ENCODE measurements around the gene CRX.

GRCh38 chr19:47820410-47820809 lies 1.3 kb upstream of the CRX start:
- TF ChIP-seq CTCF (IDR thresholded peaks at IDR 0.05; ENCODE audit: low read length) (no peak), EZH2 (optimal IDR thresholded peaks at IDR 0.05; ENCODE audit: low read depth, low read length) (no peak)
